Muscle of arm (tissue), 12 donors: ENCODE data around the gene POLR2J2. TPM values are rescaled to one million over a fixed set of nuclear protein-coding genes. Genes with fewer than 3 reads are reported as not detected.
"Not testable (repeated sequence)": the region's sequence is repeated elsewhere in the genome, so short reads cannot be mapped to it uniquely, and the experiment has no call there.

Experiments
- DNase-seq: peaks from one replicate; pipeline ENCODE4 v3.0.0-alpha.2; 2013
- polyA plus RNA-seq, 12 donors: library from polyadenylated mRNA; unstranded; fragments of 120-200 nt; gene quantifications; one replicate each; pipeline ENCODE4 v1.2.1, GENCODE V29; 2013; ENCODE audit not compliant: insufficient read length in 12 of 12

POLR2J2 gene
- polyA plus RNA-seq, 12 donors: 0.78 to 8.0 (median 2.1) TPM; not detected in 3

- DNase-seq: not testable (repeated sequence)
Observed at GRCh38 chr7:102673447-102674067, 2.1 kb upstream of the POLR2J2 start.

GRCh38 chr7:102671956-102672307, 469 bp upstream of the POLR2J2 start:
- DNase-seq: not testable (repeated sequence)

GRCh38 chr7:102667523-102667922, 3.9 kb downstream of the POLR2J2 start:
- not testable (repeated sequence) for DNase-seq

- DNase-seq: not testable (repeated sequence)
Observed at GRCh38 chr7:102666850-102667249, 4.6 kb downstream of the POLR2J2 start.

GRCh38 chr7:102664765-102665164, 6.7 kb downstream of the POLR2J2 start:
- DNase-seq: not testable (repeated sequence)

GRCh38 chr7:102649924-102650323, 21.5 kb downstream of the POLR2J2 start, which contains the start of gene SPDYE2B:
Gene SPDYE2B (plus strand): TSS chr7:102650319. CDS start chr7:102652349, 2,030 bp downstream.
- not testable (repeated sequence) for DNase-seq

- DNase-seq: not testable (repeated sequence)
Observed at GRCh38 chr7:102647813-102648212, 23.6 kb downstream of the POLR2J2 start.

- not testable (repeated sequence) for DNase-seq
Observed at GRCh38 chr7:102643404-102643803, 28.1 kb downstream of the POLR2J2 start.

- DNase-seq: not testable (repeated sequence)
Observed at GRCh38 chr7:102642691-102643090, 28.8 kb downstream of the POLR2J2 start, which contains the start of gene UPK3BL1. Gene UPK3BL1 (minus strand): TSS chr7:102642791. CDS start chr7:102642741, 50 bp downstream.

GRCh38 chr7:102638848-102639247, 32.6 kb downstream of the POLR2J2 start:
- not testable (repeated sequence) for DNase-seq

GRCh38 chr7:102636956-102637355, 34.5 kb downstream of the POLR2J2 start:
- DNase-seq: not testable (repeated sequence)

- not testable (repeated sequence) for DNase-seq
Observed at GRCh38 chr7:102635354-102635753, 36.1 kb downstream of the POLR2J2 start.

GRCh38 chr7:102634299-102634698, 37.2 kb downstream of the POLR2J2 start:
- DNase-seq: not testable (repeated sequence)

- not testable (repeated sequence) for DNase-seq
Observed at GRCh38 chr7:102630622-102631021, 40.8 kb downstream of the POLR2J2 start.

- not testable (repeated sequence) for DNase-seq
Observed at GRCh38 chr7:102627271-102627904, 44.1 kb downstream of the POLR2J2 start.

GRCh38 chr7:102618122-102618521, 53.3 kb downstream of the POLR2J2 start:
- DNase-seq: not testable (repeated sequence)

GRCh38 chr7:102616507-102617125, 54.8 kb downstream of the POLR2J2 start, which contains the start of gene RASA4:
Gene RASA4 (minus strand): TSS chr7:102616756. CDS start chr7:102616689, 67 bp downstream.
- not testable (repeated sequence) for DNase-seq

Other genes starting within 250 kb of the POLR2J2 start
- gene ORAI2, start 238.1 kb downstream of the POLR2J2 start, polyA plus RNA-seq: 10 to 100 TPM in 2 of 12 donors, 1 to 10 TPM in 9, not detected in 1; 6.3 to 12.2 (median 9.1) TPM
- gene ALKBH4, start 206.8 kb downstream of the POLR2J2 start, polyA plus RNA-seq: 10 to 100 TPM in 1 of 12 donors, 1 to 10 TPM in 9, not detected in 2; 5.8 to 10.1 (median 6.8) TPM
- gene LRWD1, start 206.7 kb downstream of the POLR2J2 start, polyA plus RNA-seq: 10 to 100 TPM in 6 of 12 donors, 1 to 10 TPM in 5, not detected in 1; 7.4 to 25.3 (median 10.2) TPM
- 10 to 100 TPM in 11 of 12 donors, not detected in 1; 22.0 to 29.5 (median 24.5) TPM for gene POLR2J, start 192.7 kb downstream of the POLR2J2 start, polyA plus RNA-seq
- 10 to 100 TPM in 6 of 12 donors, 1 to 10 TPM in 5, not detected in 1; 5.0 to 29.2 (median 10.1) TPM for gene RASA4B, start 153.9 kb downstream of the POLR2J2 start, polyA plus RNA-seq
- 10 to 100 TPM in 3 of 12 donors, 1 to 10 TPM in 7, not detected in 2; 3.6 to 56.9 (median 8.2) TPM for gene UPK3BL2, start 128.0 kb downstream of the POLR2J2 start, polyA plus RNA-seq
- gene SPDYE2, start 120.4 kb downstream of the POLR2J2 start, polyA plus RNA-seq: 10 to 100 TPM in 3 of 12 donors, 1 to 10 TPM in 7, not detected in 2; 1.4 to 27.2 (median 4.6) TPM
- 100 to 1,000 TPM in 2 of 12 donors, 10 to 100 TPM in 10; 13.4 to 144 (median 71.2) TPM for gene POLR2J3, start 99.1 kb downstream of the POLR2J2 start, polyA plus RNA-seq
- 10 to 100 TPM in 11 of 12 donors, not detected in 1; 14.2 to 63.6 (median 27.8) TPM for gene RASA4, start 54.9 kb downstream of the POLR2J2 start, polyA plus RNA-seq
- 10 to 100 TPM in 6 of 12 donors, 1 to 10 TPM in 4, not detected in 2; 1.7 to 93.8 (median 12.7) TPM for gene UPK3BL1, start 28.9 kb downstream of the POLR2J2 start, polyA plus RNA-seq
- 1 to 10 TPM in 6 of 12 donors, under 1 TPM in 4, not detected in 2; 0.31 to 5.7 (median 1.6) TPM for gene SPDYE2B, start 21.3 kb downstream of the POLR2J2 start, polyA plus RNA-seq
- 10 to 100 TPM in 1 of 12 donors, 1 to 10 TPM in 10, not detected in 1; 4.8 to 85.6 (median 6.6) TPM for gene FAM185A, start 77.3 kb upstream of the POLR2J2 start, polyA plus RNA-seq
- 100 to 1,000 TPM in 1 of 12 donors, 10 to 100 TPM in 10, not detected in 1; 23.7 to 112 (median 39.3) TPM for gene LRRC17, start 241.3 kb upstream of the POLR2J2 start, polyA plus RNA-seq